ENCODE data around the gene PPM1H. TPM values are rescaled to one million over a fixed set of nuclear protein-coding genes. Genes with fewer than 3 reads are reported as not detected.

The PPM1H gene
- total RNA-seq, 8 experiments from 2014 or later: 0.56 to 13.7 (median 7.0) TPM

DNA sequence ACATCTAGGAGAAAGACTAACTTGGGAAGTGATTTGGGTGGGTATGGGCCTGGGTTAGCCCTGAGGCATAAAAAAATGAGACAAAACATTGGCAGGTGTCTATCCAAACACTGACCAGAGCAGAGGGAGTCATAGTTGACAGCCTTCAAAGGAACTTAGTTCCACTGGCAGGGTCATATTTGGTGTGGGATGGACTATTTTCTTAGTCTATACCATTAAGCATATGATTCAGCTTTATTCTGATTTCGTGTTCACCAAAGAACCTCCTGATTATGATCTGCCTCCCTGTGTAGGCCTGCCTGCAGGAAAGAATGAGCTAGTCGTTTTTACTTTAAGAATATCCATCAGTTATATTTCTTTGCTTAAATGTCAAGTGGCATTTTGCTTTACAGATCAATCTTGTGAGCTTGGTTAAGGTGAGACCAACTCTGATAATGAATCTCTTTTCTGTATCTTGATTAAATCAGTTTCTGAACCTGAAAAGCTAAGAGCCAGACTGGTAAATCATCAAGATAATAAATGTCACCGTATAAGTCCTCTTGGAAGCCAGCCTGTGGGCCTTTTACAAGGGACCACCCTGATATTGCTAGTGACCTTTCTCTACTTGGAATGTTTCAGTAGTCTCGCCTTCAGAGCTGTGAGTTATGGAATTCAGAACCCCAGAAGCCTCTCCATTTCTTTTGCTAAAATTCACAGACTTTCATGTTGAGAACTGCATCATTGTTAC is 285.4 kb downstream of the PPM1H start:
- no peak overlapping the region for H3K4me3 ChIP-seq
- whole genome bisulfite sequencing, 10 experiments: 0 to 75% (median 47%) methylated on average over 1 to 4 of the region's 4 CpGs; no CpG with 5 or more reads in 2 of the 10 experiments
- no peak overlapping the region for H3K27ac ChIP-seq
- peak in 3 of 8 experiments; percentile 23 to 44 (median 38) for ATAC-seq (replicated peaks in 6 of 8)
- in situ Hi-C loops (cut with MboI; ENCODE audit: low pct_unique_long_range_greater_than_20kb in 2 of 9, low sequenced_read_pairs in 9 of 9, unreplicated experiment in 9 of 9): loop anchor here in 1 of 9 experiments (25.0 kb wide), 1 partner anchor 138 kb away; no protein-coding TSS in a partner anchor
- peaks cover 17 to 33% of the 10 kb centered on the region in 2 donors for H3K4me1 ChIP-seq (replicated peaks in 1 of 2)

DNA sequence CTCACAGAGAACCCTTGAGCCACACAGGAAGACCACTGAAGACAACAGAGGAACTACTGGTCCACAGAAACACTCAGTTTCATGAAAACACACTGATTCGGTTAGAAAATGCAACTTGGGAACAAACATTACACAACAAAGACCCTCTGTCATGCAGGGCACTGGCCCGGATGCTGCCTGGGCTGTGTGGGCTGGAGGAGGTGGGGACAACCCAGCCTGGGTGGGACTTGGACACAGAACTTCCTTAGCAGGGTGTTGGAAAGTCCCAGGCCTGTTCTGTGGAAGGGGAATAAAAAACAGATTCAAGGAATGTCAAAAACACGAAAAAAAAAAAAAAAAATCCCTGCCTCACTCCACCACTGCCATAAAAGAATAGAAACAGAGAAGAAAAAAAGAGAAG is 287.4 kb downstream of the PPM1H start:
- WGBS, 10 experiments: 0 to 86% (median 30%) methylated on average over 1 to 3 of the region's 3 CpGs; no CpG with 5 or more reads in 3 of the 10 experiments
- no peak overlapping the region for H3K4me3 ChIP-seq
- in situ Hi-C loops (cut with MboI; ENCODE audit: low pct_unique_long_range_greater_than_20kb in 2 of 9, low sequenced_read_pairs in 9 of 9, unreplicated experiment in 9 of 9): loop anchor here in 1 of 9 experiments (25.0 kb wide), 1 partner anchor 140 kb away; no protein-coding TSS in a partner anchor
- H3K4me1 ChIP-seq (replicated peaks in 1 of 2): peaks cover 10 to 16% of the 10 kb centered on the region in 2 donors
- no peak overlapping the region for H3K27ac ChIP-seq
- peak in 1 of 8 experiments; percentile 38 for ATAC-seq (replicated peaks in 6 of 8)

DNA sequence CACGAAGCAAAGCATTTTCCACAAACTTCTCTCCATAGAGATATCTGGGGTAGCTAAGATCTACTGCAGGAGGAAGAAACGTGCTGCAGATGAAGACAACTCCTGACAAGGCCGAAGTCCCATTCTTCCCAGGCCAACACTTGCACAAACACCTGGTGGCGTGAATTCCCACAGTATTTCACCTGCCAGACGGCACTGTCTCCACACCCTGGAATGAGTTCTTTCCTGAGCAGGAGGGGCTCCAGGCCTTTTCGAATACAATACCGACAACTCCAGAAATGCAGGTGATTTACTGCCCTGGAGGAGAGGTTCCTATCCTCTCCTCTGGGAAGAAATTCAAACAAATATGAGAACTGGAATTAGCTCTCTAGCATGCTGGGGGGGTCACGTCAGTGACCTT is 288.4 kb downstream of the PPM1H start:
- 60 to 100% (median 75%) methylated on average over 1 to 5 of the region's 8 CpGs; no CpG with 5 or more reads in 1 of the 10 experiments for WGBS, 10 experiments
- Histone ChIP-seq H3K27ac (no peak overlapping the region), H3K4me3 (no peak overlapping the region), H3K4me1 (replicated peaks in 1 of 2) (peaks cover 10 to 16% of the 10 kb centered on the region in 2 donors)
- in situ Hi-C loops (cut with MboI; ENCODE audit: low pct_unique_long_range_greater_than_20kb in 2 of 9, low sequenced_read_pairs in 9 of 9, unreplicated experiment in 9 of 9): loop anchor here in 1 of 9 experiments (25.0 kb wide), 1 partner anchor 141 kb away; no protein-coding TSS in a partner anchor
- no peak for ATAC-seq (replicated peaks in 6 of 8)

DNA sequence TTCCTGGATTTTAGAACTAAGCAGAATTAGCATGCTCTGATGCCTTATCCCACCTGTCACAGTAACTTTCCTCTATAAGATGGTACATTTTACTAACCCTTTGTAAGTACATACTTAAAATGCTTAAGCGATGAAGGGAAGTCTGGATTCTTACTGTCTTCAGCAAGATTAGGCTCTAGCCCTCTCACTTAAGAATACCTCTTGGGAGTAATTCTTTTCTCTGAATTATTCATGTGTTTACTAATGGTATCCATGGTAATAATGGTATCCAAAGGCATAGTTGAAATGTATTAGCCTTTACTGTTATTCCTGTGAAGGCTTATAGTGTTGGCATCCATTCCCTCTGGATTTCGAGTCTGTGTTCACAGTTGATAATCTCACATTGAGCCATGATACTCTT is 291.5 kb downstream of the PPM1H start:
- Histone ChIP-seq H3K4me3 (no peak overlapping the region), H3K27ac (no peak overlapping the region), H3K4me1 (replicated peaks in 1 of 2) (peaks cover 4 to 14% of the 10 kb centered on the region in 2 donors)
- in situ Hi-C loops (cut with MboI; ENCODE audit: low pct_unique_long_range_greater_than_20kb in 2 of 9, low sequenced_read_pairs in 9 of 9, unreplicated experiment in 9 of 9): loop anchor here in 1 of 9 experiments (25.0 kb wide), 1 partner anchor 144 kb away; no protein-coding TSS in a partner anchor
- ATAC-seq (replicated peaks in 6 of 8): peak in 2 of 8 experiments; percentile 21 to 24
- 78 to 100% (median 92%) methylated on average over 1 to 2 of the region's 2 CpGs; no CpG with 5 or more reads in 1 of the 10 experiments for WGBS, 10 experiments

DNA sequence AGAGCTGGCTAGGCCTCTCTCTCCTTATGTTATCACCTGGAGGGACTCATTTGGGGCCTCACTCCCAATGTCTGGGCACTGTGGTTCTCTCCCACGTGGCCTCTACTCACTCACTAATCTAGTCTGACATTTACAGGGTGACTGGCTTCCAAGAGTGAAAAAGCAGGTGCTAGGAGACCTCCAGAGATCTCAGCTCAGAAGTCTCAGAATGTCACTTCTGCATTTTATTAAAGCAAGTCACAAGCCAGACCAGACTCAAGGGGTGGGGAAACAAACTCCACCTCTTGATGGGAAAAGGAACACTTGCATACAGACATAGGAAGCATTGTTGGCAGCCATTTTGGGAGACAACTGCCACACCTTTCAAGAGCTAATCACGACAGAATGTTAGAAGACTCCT is 292.5 kb downstream of the PPM1H start:
- 33 to 100% (median 88%) methylated on average over 1 to 2 of the region's 2 CpGs; no CpG with 5 or more reads in 3 of the 10 experiments for WGBS, 10 experiments

DNA sequence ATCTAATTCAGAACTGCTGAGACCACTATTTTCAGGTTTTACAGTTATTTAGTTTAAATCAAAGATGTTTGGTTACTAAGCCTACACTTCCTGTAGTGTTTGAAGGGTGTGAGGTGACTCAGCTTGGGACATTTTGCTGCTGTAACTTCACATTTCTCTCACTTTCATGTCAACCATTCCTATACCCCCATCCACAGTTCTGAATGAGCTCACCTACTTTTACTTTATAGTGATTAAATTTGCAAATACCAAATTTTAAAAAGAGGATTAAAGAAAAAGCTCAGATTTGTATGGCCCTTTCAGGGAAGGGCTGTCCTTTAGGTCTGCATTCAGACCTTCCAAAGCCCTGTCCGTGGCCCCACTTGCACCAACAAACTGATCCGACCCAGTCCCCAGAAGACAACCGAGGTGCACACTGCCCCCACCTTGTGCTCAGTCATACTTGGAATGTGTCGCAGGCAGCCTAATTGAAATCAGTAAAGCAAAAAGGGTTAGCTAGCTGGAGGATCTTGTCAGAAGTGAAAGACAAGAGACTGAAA is 294.0 kb downstream of the PPM1H start:
- H3K4me3 ChIP-seq: no peak overlapping the region
- 0 to 100% (median 76%) methylated on average over 1 to 4 of the region's 4 CpGs; no CpG with 5 or more reads in 3 of the 10 experiments for WGBS, 10 experiments
- no peak overlapping the region for H3K27ac ChIP-seq
- H3K4me1 ChIP-seq (replicated peaks in 1 of 2): peaks cover 6 to 12% of the 10 kb centered on the region in 2 donors
- ATAC-seq (replicated peaks in 6 of 8): peak in 1 of 8 experiments; percentile 32
- in situ Hi-C loops (cut with MboI; ENCODE audit: low pct_unique_long_range_greater_than_20kb in 2 of 9, low sequenced_read_pairs in 9 of 9, unreplicated experiment in 9 of 9): loop anchor here in 1 of 9 experiments (25.0 kb wide), 1 partner anchor 146 kb away; no protein-coding TSS in a partner anchor

More for the DNA sequence above, 292.5 kb downstream of the PPM1H start:
- H3K4me1 ChIP-seq (replicated peaks in 1 of 2): peaks cover 4 to 12% of the 10 kb centered on the region in 2 donors
- in situ Hi-C loops (cut with MboI; ENCODE audit: low pct_unique_long_range_greater_than_20kb in 2 of 9, low sequenced_read_pairs in 9 of 9, unreplicated experiment in 9 of 9): loop anchor here in 1 of 9 experiments (25.0 kb wide), 1 partner anchor 145 kb away; no protein-coding TSS in a partner anchor
- no peak overlapping the region for H3K27ac ChIP-seq
- ATAC-seq (replicated peaks in 6 of 8): no peak
- H3K4me3 ChIP-seq: no peak overlapping the region

DNA sequence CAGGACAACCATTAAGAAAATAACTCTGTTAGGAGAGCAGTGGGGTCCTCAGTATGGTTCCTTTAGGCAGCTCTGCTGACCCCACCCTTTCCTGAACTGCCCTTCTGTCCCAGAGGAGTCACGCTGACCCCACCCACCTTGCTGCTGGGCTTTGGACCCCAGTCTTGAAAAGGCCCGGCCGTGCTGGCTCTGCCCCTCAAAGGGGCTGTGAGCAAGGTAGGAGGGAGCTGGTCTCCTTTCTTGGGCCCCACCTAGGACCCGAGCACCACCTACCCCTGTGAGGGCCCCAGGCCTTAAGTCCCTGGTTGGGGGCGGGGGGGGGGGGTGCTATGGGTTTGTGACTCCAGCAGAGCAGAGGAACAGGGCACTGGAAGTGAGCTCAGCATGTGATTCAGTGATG is 297.3 kb downstream of the PPM1H start:
- Histone ChIP-seq H3K4me1 (replicated peaks in 1 of 2) (peaks cover 24 to 25% of the 10 kb centered on the region in 2 donors), H3K4me3 (no peak overlapping the region), H3K27ac (no peak overlapping the region)
- in situ Hi-C loops (cut with MboI; ENCODE audit: low pct_unique_long_range_greater_than_20kb in 2 of 9, low sequenced_read_pairs in 9 of 9, unreplicated experiment in 9 of 9): loop anchor here in 1 of 9 experiments (25.0 kb wide), 1 partner anchor 150 kb away; no protein-coding TSS in a partner anchor
- WGBS, 10 experiments: no CpG with 5 or more reads among the region's 5 CpGs
- no peak for ATAC-seq (replicated peaks in 6 of 8)

DNA sequence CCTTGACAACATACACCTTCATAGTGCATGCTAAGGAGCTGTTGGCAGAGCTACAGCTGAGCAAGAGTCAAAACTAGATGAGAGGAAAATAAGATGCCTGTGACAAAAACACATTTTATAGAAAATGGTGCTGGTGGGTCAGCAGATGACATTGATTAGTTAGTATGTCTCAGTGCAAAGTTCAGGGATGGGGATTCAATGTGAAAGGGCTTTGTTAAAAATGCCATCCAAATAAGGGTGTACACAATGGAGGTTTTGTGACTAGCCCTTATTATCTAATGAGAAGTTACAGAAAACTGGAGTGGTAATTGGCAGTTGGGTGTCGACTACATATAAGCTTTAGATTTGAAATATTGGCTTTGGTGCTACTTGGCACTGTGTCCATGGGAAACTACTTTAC is 299.3 kb downstream of the PPM1H start:
- in situ Hi-C loops (cut with MboI; ENCODE audit: low pct_unique_long_range_greater_than_20kb in 2 of 9, low sequenced_read_pairs in 9 of 9, unreplicated experiment in 9 of 9): loop anchor here in 1 of 9 experiments (25.0 kb wide), 1 partner anchor 152 kb away; no protein-coding TSS in a partner anchor
- H3K27ac ChIP-seq: no peak overlapping the region
- no peak overlapping the region for H3K4me3 ChIP-seq

DNA sequence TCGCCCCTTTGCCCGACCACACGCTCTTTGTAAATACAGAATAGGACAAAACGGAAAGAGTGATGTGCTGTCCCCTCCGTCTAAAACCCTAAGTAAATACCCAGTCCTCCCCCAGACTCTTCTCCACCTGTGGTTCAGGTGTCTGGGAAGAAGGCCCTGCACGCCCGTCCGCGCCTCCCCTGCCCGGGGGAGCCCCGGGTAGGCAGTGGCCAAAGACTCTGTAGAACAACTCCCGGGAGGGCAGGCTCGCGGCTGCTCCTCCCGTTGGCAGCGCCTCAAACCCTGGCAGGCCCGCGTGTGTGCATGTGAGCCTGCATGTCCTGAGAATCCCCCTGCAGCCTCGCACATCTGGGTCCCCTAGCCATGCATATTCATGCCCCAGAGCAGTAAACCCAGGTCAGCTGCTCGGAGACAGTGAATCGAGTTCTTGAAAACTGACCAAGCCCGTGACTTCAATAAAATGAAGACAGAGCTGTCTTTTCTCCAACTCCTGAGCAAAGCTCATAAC is 302.5 kb downstream of the PPM1H start:
- peak; percentile 49 to 75 (median 56) for ATAC-seq (replicated peaks in 6 of 8)
- Histone ChIP-seq H3K4me1 (replicated peaks in 1 of 2) (peaks cover 58 to 60% of the 10 kb centered on the region in 2 donors), H3K27ac (peak overlapping the region; percentile 78), H3K4me3 (peak overlapping the region; percentile 22 to 30 (median 28))
- WGBS, 10 experiments: 0 to 12% (median 3%) methylated on average over 2 to 11 of the region's 22 CpGs; no CpG with 5 or more reads in 5 of the 10 experiments
- in situ Hi-C loops (cut with MboI; ENCODE audit: low pct_unique_long_range_greater_than_20kb in 2 of 9, low sequenced_read_pairs in 9 of 9, unreplicated experiment in 9 of 9): loop anchor here in 1 of 9 experiments (25.0 kb wide), 1 partner anchor 155 kb away; no protein-coding TSS in a partner anchor

More for the DNA sequence above, 299.3 kb downstream of the PPM1H start:
- 27 to 100% (median 59%) methylated on average over 1 of the region's 1 CpG; no CpG with 5 or more reads in 2 of the 10 experiments for WGBS, 10 experiments
- H3K4me1 ChIP-seq (replicated peaks in 1 of 2): peaks cover 37 to 40% of the 10 kb centered on the region in 2 donors
- no peak for ATAC-seq (replicated peaks in 6 of 8)

DNA sequence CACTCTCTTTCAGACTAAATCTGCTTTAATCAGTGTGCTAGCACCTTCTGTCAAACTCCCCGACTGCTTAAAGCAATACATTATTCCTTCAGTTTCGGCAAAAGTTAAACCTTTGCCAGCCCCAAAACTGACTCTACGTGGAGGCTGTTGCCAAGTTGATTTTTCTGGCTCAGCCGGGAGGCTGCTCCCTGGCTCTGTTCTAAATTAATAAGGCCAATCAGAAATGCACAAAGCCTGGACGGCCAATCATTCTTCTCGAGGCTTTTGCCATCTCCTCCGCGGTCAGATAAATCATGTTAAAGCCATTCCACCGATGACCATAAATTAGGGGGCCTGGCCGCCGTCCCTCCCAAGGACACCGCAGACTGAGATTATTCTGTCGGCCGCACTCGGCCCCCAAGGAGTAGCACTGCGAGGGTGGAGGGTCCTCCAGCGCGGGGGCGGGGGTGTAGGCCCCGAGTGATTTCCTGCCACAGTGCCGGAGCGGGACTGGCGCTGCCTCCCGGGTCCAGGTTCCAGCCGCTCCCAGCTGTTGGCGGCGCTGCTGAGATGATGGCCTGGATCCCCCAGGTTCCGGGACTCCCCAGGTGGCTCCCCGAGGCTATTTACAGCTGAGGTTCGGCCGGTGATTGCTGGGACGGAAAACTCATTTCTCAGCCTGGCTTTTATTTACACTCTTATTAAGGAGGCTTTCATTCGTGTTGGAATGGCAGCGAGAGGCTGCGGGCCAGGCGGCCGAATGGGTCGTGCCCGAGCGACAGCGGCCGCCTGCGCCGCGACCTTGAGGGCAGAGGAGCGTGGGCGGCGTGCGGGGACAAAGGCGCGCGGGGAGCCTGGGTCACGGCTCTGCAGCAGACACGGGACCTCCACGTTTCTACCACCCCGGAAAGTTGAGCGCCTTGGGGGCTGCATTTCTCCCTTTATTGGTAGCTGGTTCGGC is 303.2 kb downstream of the PPM1H start:
- peak; percentile 71 to 90 (median 86) for ATAC-seq (replicated peaks in 6 of 8)
- Histone ChIP-seq H3K27ac (peak overlapping the region; percentile 78), H3K4me1 (replicated peaks in 1 of 2) (peaks cover 58 to 60% of the 10 kb centered on the region in 2 donors), H3K4me3 (peak overlapping the region; percentile 22 to 30 (median 28))
- WGBS, 10 experiments: 0 to 15% (median 4%) methylated on average over 2 to 17 of the region's 58 CpGs; no CpG with 5 or more reads in 1 of the 10 experiments
- in situ Hi-C loops (cut with MboI; ENCODE audit: low pct_unique_long_range_greater_than_20kb in 2 of 9, low sequenced_read_pairs in 9 of 9, unreplicated experiment in 9 of 9): loop anchor here in 1 of 9 experiments (25.0 kb wide), 1 partner anchor 156 kb away; no protein-coding TSS in a partner anchor

DNA sequence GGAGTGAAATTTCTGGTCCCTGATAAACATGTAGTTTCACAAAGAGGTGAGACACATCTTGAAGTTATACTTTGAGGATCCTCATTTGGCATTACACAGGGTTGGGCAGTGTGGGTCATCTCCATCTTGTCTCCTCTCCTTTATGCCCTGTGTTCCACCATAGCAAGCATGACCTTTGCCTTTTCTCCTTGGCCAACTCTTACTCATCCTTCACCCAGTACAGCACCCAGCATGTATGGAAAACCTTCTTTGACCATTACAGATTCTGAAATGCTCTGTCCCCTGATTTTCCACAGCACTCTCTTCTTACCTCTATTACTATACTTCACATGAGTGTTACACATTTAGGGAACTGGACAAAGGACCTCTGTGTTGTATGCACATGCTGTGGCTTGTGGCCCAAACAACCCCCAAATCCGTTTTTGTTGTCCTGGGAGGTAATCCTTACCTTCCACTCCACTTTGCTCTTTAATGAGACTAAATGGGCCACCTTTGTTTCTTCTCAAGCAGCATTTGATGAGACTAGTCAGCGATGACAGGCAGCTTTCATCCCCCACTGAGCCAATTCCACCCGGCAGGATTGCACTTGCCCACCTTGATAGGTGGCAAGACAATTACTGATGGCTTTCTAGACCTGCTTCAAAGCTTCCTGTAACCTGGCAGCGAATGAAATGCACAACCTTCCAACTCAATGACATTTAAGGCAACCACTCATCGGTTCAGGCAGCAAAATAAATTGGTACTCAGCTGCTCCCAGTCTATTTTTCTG is 304.8 kb downstream of the PPM1H start:
- WGBS, 10 experiments: 56 to 100% (median 86%) methylated on average over 1 to 5 of the region's 5 CpGs
- H3K4me3 ChIP-seq: no peak overlapping the region
- peak overlapping the region in 1 of 2 donors; percentile 32 for H3K27ac ChIP-seq
- in situ Hi-C loops (cut with MboI; ENCODE audit: low pct_unique_long_range_greater_than_20kb in 2 of 9, low sequenced_read_pairs in 9 of 9, unreplicated experiment in 9 of 9): loop anchor here in 1 of 9 experiments (25.0 kb wide), 1 partner anchor 157 kb away; no protein-coding TSS in a partner anchor
- ATAC-seq (replicated peaks in 6 of 8): no peak
- H3K4me1 ChIP-seq (replicated peaks in 1 of 2): peaks cover 47 to 49% of the 10 kb centered on the region in 2 donors

Data from motor neuron (in vitro differentiated cells).